GM13976 (cell line): ENCODE measurements around the gene VSNL1.

ENCODE experiments used
- DNase-seq: peaks from one replicate; pipeline ENCODE4 v3.0.0; 2012; ENCODE audit warnings: low spot score
- in situ Hi-C: fragments of 300-500 bp; cut with MboI; formaldehyde crosslinking; loops from one replicate; pipeline ENCODE4 v1.12.0; 2022; ENCODE audit warnings: low sequenced_read_pairs, mixed read lengths, inconsistent platforms; ENCODE audit not compliant: unreplicated experiment
- TF ChIP-seq, protein P1 (sequence below): IDR thresholded peaks from 2 replicates; pipeline ENCODE4 v1.5.1; 2012; ENCODE audit warnings: borderline replicate concordance, mild to moderate bottlenecking; ENCODE audit not compliant: insufficient read depth; ENCODE audit errors: extremely low read depth, missing control alignments, control extremely low read depth

VSNL1 gene

DNA sequence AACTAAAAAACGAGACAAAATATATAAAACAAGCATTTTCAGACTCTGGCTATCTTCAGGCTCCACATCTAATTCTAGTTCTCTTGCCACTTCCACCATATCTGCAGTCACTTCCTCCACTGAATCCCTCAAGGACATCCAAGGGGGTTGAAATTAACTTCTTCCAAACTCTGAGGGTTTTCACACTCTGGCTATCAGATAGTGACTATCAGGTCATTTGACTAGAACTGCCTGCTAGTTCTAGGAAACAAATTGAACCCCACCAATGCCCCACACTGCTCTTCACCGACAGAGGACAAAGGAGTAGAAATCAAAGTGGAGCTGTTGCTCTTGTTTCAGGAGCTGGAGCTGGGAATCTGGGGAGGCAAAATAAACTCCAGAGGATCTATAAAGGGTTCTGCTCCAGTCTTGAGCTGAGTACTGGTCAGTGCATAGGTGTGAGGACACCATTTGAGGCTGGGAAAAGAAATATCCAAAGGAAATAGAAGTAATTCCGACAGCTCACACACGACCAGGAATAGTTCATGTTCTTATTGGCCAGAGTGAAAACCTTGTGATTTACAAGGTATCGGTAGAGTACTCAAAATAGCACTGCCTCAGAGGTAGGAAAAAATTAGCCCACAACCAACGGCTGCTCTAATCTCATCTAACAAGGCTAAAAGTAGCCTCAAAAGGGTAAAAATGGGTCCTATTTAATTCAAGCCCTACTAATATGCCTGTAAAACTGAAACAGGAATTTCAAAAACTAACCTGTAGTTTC, 141.8 kb downstream of the VSNL1 start:
- TF ChIP-seq, protein P1, sequence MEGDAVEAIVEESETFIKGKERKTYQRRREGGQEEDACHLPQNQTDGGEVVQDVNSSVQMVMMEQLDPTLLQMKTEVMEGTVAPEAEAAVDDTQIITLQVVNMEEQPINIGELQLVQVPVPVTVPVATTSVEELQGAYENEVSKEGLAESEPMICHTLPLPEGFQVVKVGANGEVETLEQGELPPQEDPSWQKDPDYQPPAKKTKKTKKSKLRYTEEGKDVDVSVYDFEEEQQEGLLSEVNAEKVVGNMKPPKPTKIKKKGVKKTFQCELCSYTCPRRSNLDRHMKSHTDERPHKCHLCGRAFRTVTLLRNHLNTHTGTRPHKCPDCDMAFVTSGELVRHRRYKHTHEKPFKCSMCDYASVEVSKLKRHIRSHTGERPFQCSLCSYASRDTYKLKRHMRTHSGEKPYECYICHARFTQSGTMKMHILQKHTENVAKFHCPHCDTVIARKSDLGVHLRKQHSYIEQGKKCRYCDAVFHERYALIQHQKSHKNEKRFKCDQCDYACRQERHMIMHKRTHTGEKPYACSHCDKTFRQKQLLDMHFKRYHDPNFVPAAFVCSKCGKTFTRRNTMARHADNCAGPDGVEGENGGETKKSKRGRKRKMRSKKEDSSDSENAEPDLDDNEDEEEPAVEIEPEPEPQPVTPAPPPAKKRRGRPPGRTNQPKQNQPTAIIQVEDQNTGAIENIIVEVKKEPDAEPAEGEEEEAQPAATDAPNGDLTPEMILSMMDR: no peak
- in situ Hi-C loops: no loop called here
- DNase-seq: no peak

DNA sequence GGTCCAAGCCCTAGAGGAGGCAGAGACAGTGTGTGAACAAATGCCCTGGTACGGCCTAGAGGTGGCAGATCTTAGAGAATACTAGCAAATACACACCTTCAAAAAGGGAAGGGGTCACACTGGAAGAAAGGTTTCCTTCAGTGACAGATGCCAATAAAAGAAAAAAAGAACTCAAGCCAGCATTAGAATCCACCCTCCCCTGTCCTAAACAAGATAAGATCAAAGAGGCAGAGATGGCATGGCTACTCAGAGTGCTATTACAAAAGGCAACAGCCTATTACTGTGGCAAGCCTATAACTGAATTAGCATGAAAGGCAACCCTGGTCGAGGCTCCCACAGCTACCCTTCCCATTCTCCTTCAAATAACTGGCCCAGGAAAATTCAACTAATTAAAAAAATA, 143.5 kb downstream of the VSNL1 start:
- DNase-seq: no peak
- in situ Hi-C loops: no loop called here
- TF ChIP-seq, protein P1: no peak

DNA sequence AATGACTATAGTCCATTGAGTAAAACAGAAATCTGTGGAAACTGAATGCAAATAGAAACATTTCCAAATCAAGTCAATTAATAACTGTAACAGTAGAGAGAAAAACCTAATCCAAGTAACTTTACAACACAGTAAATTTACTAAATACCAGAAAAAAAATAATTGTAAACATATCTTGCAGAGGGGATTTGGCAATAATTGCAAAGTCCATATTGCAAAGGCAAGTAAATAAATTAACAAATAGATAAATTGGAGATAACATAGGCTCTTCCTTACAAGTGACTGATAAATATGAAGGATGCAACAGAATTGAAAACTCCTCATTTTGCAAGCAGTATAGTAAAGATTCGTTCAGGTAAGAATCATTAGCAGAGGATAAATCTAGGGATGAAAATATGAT, 148.1 kb downstream of the VSNL1 start:
- TF ChIP-seq, protein P1: no peak
- in situ Hi-C loops: no loop called here

DNA sequence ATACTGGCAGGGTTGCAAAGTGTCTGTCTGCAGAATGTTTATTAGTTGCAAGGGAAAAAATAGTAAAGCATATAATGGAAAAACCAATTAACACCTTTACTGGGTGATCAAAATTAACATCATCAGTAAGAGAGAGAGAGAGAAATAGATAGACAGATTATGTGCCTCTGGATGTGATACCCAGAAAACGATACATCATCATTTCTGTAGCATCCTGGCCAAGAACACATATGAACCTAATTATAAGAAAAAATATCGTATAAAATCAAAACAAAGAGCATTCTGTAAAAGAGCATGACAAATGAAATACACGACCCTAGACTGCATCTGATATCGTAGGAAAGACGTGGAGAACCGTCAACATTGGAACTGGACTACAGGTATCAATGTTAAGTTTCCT, 148.5 kb downstream of the VSNL1 start:
- DNase-seq: no peak
- in situ Hi-C loops: no loop called here
- TF ChIP-seq, protein P1: no peak

More for the DNA sequence above, 148.1 kb downstream of the VSNL1 start:
- no peak for DNase-seq

DNA sequence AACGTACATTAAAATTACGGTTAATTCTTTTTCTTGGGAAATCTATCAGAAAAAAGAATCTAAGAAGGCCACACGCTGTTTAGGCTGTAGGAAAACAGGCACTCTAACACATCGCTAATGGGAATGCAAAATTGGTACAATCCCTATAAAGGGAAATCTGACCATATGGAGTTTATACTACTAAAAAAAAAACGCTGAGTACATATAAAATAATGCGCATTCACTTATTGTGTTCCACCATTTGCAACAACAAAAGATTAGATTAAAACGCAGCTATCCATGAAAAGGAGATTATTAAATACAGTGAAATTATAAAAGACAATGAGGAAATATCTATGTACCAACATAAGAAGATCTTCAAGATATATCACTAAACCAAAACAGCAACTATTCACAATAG, 150.3 kb downstream of the VSNL1 start:
- DNase-seq: no peak
- in situ Hi-C loops: no loop called here
- TF ChIP-seq, protein P1: no peak
